ENCODE results near the gene ZBTB7A.

Gene ZBTB7A

GRCh38 chr19:4094761-4095487 lies 28.2 kb upstream of the ZBTB7A start:
- in situ Hi-C loops (cut with HindIII; ENCODE audit: low sequenced_read_pairs), result no loop called here

- in situ Hi-C loops (cut with HindIII; ENCODE audit: low sequenced_read_pairs), result no loop called here
Observed at GRCh38 chr19:4094291-4094690, 27.6 kb upstream of the ZBTB7A start.

DNA sequence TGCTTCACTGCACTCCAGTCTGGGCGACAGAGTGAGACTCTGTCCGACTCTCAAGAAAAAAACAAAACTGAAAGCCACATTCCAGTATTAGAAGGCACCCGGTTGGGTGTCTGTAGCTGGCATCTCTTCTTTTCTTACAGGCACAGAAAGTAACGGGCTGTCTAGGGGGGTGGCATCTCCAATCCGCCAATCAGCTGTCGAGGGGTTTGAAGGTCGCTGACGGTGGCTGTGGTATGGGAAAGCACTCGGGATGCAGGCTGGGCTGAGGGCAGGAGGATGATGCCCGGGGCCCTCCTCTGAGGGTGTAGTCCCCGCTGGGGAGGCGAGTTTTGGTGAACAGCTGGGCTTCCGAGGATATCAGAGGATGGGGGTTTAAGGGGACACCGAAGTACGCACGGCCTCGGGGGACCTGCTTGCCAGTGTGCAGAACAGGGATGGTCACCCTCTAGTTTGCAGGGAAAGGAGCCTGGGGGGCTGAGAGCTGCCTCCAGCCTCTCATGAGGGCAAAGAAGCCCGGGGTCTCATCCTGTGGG lies 27.0 kb upstream of the ZBTB7A start:
- in situ Hi-C loops (cut with HindIII; ENCODE audit: low sequenced_read_pairs), result no loop called here

- in situ Hi-C loops (cut with HindIII; ENCODE audit: low sequenced_read_pairs), result no loop called here
Observed at GRCh38 chr19:4090356-4091220, 23.9 kb upstream of the ZBTB7A start.

- in situ Hi-C loops (cut with HindIII; ENCODE audit: low sequenced_read_pairs), result no loop called here
Observed at GRCh38 chr19:4089946-4090345, 23.2 kb upstream of the ZBTB7A start.

- in situ Hi-C loops (cut with HindIII; ENCODE audit: low sequenced_read_pairs), result no loop called here
Observed at GRCh38 chr19:4089400-4089908, 22.8 kb upstream of the ZBTB7A start.

DNA sequence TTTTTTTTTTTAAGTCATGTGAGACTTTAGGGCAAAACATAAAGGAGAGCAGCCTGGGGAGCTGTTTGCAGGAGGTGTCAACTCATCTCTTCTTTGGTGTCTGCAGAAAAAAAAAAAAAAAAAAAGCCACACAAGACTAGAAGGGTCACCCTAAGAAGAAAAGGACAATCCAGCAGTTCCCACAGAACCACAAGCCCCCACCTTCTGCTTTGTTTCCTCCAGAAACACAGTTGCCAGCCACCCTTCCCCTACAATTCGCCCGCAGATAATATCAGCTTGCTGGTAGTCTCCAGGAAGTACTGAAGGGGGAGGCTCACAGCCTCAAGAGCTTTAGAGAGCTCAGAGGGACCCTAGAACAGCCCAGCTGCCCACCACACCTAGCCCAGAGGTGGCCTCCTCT lies 22.3 kb upstream of the ZBTB7A start:
- in situ Hi-C loops (cut with HindIII; ENCODE audit: low sequenced_read_pairs), result no loop called here

DNA sequence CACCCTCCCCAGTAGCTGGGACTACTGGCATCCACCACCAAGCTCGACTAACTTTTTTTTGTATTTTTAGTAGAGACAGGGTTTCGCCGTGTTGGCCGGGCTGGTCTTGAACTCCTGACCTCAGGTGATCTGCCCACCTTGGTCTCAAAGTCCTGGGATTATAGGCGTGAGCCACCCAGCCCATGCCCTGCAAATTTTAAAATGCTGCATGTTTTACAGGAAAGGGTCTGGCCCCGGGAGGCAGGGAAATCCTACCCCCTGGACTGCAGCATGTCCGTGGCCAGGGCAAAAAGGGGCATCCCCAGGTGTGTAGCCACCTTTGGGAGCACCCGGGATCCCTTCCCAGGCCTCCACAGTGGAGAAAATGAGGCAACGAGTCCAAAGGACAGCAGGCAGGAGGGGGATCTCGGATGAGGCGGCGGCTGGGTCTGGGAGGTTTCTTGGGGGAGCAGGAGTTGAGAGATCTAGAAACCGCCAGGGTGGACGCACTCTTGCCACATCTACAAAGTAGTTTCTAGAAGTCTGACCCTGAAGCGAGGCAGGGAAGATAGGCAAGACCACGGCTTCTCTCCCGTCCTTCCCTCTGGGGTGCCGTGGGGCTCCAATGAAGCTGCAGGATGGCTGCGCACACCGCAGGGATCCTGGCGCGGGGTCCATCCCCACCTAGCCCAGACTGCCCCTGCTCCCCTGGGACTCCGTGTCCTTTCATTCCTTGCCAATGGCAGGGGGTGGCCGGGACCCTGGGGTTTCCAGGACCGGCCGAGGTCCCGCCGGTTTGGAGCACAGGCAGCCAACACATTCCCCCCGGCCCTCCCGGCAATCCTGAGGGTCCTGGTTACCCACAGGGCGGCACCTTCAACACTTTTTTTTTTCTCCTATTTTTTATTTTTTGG lies 21.3 kb upstream of the ZBTB7A start:
- in situ Hi-C loops (cut with HindIII; ENCODE audit: low sequenced_read_pairs), result no loop called here

GRCh38 chr19:4086411-4086867 lies 19.7 kb upstream of the ZBTB7A start:
- in situ Hi-C loops (cut with HindIII; ENCODE audit: low sequenced_read_pairs), result no loop called here

DNA sequence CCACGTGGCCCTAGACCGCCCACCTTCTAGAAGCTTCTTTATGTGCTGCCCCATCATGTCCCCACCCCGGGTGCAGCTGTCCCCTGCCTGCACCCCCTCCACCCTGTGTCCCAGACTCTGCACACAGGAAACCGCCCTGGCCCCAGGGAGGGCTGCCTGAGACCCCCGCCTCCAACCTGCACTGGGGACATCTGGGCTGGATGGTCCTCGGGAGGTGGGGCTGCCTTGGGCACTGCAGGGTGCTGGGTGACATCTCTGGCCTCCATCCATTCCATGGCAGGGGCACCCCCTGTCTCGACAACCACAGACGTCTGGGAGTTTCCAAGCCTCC lies 17.8 kb upstream of the ZBTB7A start:
- in situ Hi-C loops (cut with HindIII; ENCODE audit: low sequenced_read_pairs), result no loop called here

DNA sequence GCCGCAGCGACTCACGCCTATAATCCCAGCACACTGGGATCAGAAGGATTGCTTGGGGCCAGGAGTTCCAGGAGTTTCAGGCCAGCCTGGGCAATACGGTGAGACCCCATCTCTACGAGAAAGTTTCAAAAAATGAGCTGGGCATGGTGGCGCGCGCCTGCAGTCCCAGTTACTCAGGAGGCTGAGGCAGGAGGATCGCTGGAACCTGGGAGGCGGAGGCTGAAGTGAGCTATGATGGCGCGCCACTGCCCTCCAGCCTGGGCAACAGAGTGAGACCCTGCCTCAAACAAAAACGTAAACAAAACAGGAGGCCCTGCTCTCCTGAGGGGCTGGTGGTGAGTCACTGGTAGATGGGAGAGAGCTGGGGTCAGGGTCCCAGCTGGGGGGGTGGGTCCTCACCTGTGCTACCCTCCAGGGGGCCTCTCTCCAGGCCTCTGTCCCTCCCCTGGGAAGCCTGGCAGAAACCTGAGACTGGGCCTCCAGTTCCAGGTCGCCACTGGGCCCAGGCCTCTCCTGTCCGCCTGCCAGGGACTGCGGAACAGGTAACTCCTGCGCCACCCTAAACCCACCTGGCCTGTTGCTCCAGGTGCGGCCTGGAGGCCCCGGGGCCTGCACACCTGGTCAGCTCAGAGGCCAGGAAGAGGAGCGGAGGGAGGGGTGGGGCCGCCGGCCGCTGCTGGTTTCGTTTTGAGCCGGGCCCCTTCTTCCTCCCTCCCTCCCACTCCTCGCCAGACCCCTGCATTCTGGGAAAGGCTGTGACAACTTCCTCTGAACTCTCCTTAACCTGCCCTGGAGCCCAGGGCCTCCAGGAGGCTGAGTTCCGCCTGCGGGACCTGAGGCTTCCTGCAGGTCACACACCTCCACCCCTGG lies 17.2 kb upstream of the ZBTB7A start:
- in situ Hi-C loops (cut with HindIII; ENCODE audit: low sequenced_read_pairs), result no loop called here

- in situ Hi-C loops (cut with HindIII; ENCODE audit: low sequenced_read_pairs), result no loop called here
Observed at GRCh38 chr19:4082172-4082571, 15.5 kb upstream of the ZBTB7A start.

- in situ Hi-C loops (cut with HindIII; ENCODE audit: low sequenced_read_pairs), result no loop called here
Observed at GRCh38 chr19:4081441-4082129, 14.9 kb upstream of the ZBTB7A start.

DNA sequence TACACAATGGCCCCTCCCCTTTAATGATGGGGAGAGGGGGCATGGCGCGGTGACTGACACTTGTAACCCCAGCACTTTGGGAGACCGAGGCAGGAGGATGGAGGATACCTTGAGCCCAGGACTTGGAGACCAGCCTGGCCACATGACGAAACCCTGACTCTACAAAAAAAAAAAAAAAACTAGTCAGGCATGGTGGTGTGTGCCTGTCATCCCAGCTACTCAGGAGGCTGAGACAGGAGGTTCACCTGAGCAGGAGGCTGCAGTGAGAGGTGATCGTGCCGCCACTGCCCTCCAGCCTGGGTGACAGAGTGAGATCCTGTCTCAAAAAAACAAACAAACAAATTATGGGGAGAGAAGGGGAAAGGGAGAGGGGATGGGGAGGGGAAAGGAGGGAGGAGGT lies 13.8 kb upstream of the ZBTB7A start:
- in situ Hi-C loops (cut with HindIII; ENCODE audit: low sequenced_read_pairs), result no loop called here

DNA sequence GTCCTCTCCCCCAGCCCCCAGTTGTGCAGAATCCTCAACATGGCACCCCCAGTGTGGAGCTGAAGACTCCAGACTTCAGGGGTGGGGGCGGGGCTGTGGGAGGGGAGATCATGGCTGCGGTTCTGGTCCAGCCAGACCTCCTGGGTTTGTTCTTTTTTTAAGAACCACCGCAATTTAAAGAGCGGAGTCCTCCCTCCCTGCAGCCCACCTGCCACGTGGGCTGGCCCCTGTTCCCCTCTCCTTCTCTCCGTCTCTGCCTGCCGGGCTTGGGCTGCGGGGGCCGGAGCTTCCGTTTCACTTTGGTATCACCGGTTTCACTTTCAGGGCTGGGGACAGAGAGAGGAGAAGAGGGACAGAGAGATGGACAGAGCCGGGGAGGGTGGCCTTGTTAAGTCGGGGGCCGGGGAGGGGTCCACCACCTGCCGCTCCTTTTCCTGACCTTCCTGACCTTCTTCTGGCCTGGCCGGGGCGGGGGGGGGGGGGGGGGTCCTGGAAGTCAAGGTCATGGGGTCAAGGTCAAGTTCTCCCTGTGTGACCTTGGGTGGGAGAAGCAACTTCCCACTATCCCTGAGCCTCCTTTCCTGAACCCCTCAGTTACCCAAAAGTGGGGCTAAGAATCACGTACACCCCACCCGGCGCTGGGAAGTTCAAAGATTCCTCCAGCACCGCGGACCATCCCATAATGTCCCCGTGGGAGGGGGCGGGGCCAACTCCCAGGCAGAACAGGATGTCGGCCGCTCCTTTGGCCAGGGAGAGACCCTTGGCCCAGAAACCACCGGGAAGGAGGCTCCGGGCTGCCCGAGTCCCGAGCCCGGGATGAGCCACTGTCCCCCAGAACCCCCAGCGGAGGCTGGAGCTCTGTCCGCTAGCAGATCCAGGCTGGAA lies 11.3 kb upstream of the ZBTB7A start:
- in situ Hi-C loops (cut with HindIII; ENCODE audit: low sequenced_read_pairs), result no loop called here

DNA sequence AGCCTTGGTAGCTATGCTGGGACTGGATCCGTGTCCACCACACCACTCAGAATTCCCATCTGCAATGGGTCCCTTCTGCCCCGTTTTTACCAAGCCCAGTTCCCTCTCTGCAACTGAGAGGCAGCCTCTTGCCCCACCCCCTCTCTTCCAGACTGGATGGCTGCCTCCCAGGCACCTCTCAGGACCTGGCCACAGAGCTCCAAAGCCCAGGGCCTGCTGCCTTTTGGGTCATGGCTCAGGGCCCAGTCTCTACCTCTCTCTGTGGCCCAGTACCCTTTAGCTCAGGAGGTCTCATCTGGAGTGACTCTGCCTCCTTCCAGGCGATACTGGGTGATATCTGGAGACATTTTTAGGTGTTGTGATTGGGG lies 10.3 kb upstream of the ZBTB7A start:
- in situ Hi-C loops (cut with HindIII; ENCODE audit: low sequenced_read_pairs), result no loop called here

DNA sequence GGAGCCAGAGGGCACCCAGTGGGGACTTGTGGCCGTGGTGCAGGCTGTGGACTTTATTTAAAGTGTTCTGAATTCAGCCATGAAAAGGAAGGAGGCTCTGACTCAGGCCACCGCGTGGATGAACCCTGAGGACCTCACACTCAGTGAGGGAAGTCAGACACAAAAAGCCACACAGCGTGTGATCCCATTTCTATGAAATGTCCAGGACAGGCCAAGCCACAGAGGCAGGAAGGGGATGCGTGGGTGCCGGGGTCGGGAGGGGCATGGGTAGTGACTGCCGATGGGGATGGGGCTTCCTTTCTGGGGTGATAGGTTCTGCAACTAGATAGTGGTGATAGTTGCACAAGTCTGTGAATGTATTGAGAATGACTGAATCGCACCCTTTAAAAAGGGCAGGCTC lies 8.7 kb upstream of the ZBTB7A start:
- in situ Hi-C loops (cut with HindIII; ENCODE audit: low sequenced_read_pairs), result no loop called here

DNA sequence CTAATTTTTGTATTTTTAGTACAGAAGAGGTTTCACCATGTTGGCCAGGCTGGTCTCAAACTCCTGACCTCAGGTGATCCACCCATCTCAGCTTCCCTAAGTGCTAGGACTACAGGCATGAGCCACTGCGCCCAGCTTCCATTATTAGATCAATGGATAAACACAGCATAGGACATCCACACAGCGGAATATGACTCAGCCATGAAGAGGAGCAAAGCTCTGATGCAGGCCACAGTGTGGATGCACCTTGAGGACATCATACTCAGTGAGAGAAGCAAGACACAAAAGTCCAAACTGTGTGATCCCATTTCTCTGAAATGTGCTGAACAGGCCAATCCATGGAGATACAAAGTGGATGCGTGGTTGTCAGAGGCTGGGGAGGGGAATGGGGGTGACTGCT lies 4.9 kb upstream of the ZBTB7A start:
- in situ Hi-C loops (cut with HindIII; ENCODE audit: low sequenced_read_pairs), result no loop called here
